Body of pancreas (tissue), 4 donors: ENCODE measurements around the gene RFC3. TPM values are rescaled to one million over a fixed set of nuclear protein-coding genes. Genes with fewer than 3 reads are reported as not detected.

Experiments used
- ATAC-seq: fragments of 150-250 bp; one replicate; pipeline ENCODE4 v1.9.1; 2016
- DNase-seq, 4 donors: peaks; one replicate each; pipeline ENCODE4 v3.0.0-alpha.2; 2019
- H3K27ac ChIP-seq, 4 donors: fragments of 200-600 bp; sonication (generic); 1 replicate in 3 of 4; 2 replicates in 1 of 4; pipeline versions ENCODE4 v1.5.1 to v1.6.1; 2016 to 2019; ENCODE audit warnings: mild to moderate bottlenecking in 1 of 4, mixed read lengths in 1 of 4, moderate library complexity in 1 of 4
- H3K27me3 ChIP-seq, 2 donors: fragments of 200-600 bp; sonication (generic); one replicate each; pipeline ENCODE4 v1.6.0; 2016; ENCODE audit warnings: mild to moderate bottlenecking in 1 of 2
- H3K36me3 ChIP-seq, 2 donors: fragments of 200-600 bp; sonication (generic); replicated peaks in 1 of 2; 2 replicates each; pipeline ENCODE4 v1.5.1; 2016; ENCODE audit warnings: low read depth in 2 of 2; ENCODE audit not compliant: insufficient read depth in 1 of 2
- H3K4me1 ChIP-seq: fragments of 200-600 bp; sonication (generic); one replicate; pipeline ENCODE4 v1.6.0; 2016
- H3K4me3 ChIP-seq, 2 donors: fragments of 200-600 bp; sonication (generic); 1 replicate in 1 of 2; 2 replicates in 1 of 2; pipeline ENCODE4 v1.5.1; 2016 to 2019
- H3K9me3 ChIP-seq, 3 donors: fragments of 200-600 bp; sonication (generic); 1 replicate in 2 of 3; 2 replicates in 1 of 3; pipeline ENCODE4 v1.5.1; 2016
- POLR2A ChIP-seq, 3 donors: fragments of 450-650 bp; IDR thresholded peaks; one replicate each; pipeline ENCODE4 v1.6.1; 2016; ENCODE audit warnings: antibody characterized with exemption in 3 of 3, mild to moderate bottlenecking in 2 of 3
- WGBS, 2 donors: methylation state at CpG; one replicate each; pipeline ENCODE4 v1.1.5; 2017; 5-methylcytosine and 5-hydroxymethylcytosine counted together
- intact Hi-C: fragments of 100-400 bp; cut with DNase I; formaldehyde crosslinking; loops from one replicate; pipeline ENCODE4 v1.15.1; 2023
- total RNA-seq, 2 donors: library from RNA; depleted of rRNA; stranded (reverse); fragments of >200 nt; gene quantifications; one replicate each; pipeline ENCODE4 v1.1.0, GENCODE V29; 2016
- TF ChIP-seq, protein P1 (sequence below), 7 experiments: fragments of 450-650 bp in 4 of 7; fragments of 200-600 bp in 3 of 7; sonication (generic) in 3 of 7; IDR thresholded peaks; one replicate each; pipeline ENCODE4 v1.5.1; 2016 to 2019; ENCODE audit warnings: antibody characterized with exemption in 7 of 7

The RFC3 gene
- total RNA-seq, 2 donors from 2014 or later, result 8.0 to 10.9 TPM

DNA sequence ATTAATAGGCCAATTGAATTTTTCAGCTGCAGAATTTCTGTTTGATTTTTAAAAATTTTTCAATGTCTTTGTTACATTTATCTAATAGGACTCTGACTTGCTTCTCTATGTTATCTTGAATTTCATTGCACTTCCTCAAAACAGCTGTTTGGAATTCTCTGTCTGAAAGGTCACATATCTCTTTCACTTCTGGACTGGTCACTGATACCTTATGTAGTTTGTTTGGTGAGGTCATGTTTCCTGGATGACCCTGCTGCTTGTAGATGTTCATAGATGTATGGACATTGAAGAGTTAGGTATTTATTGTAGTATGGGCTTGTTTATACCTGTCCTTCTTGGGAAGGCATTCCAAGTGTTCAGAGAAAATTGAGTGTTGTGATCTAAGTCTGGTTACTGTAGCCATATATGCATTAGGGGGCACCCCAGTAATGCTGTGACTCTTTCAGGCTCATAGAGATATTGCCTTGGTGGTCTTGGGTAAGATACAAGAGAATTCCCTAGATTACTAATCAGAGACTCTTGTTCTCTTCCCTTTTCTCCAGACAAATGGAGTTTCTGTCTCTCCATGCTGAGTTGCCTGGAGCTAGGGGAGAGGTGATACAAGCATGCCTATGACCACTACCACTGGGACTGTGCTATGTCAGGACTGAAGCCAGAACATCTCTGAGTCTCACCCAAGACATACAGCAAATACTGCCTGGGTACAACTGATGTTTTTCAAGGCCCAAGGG is 27.8 kb downstream of the RFC3 start:
- intact Hi-C loops, result no loop called here
- DNase-seq, result no peak
- Histone ChIP-seq H3K27ac (no peak overlapping the region), H3K36me3 (no peaks in the 10 kb centered on the region), H3K27me3 (no peaks in the 10 kb centered on the region), H3K4me3 (no peak overlapping the region), H3K9me3 (no peaks in the 10 kb centered on the region), H3K4me1 (no peaks in the 10 kb centered on the region)
- ATAC-seq, result no peak
- TF ChIP-seq POLR2A (IDR thresholded peaks at IDR 0.05), result no peak
- TF ChIP-seq, protein P1, sequence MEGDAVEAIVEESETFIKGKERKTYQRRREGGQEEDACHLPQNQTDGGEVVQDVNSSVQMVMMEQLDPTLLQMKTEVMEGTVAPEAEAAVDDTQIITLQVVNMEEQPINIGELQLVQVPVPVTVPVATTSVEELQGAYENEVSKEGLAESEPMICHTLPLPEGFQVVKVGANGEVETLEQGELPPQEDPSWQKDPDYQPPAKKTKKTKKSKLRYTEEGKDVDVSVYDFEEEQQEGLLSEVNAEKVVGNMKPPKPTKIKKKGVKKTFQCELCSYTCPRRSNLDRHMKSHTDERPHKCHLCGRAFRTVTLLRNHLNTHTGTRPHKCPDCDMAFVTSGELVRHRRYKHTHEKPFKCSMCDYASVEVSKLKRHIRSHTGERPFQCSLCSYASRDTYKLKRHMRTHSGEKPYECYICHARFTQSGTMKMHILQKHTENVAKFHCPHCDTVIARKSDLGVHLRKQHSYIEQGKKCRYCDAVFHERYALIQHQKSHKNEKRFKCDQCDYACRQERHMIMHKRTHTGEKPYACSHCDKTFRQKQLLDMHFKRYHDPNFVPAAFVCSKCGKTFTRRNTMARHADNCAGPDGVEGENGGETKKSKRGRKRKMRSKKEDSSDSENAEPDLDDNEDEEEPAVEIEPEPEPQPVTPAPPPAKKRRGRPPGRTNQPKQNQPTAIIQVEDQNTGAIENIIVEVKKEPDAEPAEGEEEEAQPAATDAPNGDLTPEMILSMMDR (IDR thresholded peaks at IDR 0.05), result no peak

DNA sequence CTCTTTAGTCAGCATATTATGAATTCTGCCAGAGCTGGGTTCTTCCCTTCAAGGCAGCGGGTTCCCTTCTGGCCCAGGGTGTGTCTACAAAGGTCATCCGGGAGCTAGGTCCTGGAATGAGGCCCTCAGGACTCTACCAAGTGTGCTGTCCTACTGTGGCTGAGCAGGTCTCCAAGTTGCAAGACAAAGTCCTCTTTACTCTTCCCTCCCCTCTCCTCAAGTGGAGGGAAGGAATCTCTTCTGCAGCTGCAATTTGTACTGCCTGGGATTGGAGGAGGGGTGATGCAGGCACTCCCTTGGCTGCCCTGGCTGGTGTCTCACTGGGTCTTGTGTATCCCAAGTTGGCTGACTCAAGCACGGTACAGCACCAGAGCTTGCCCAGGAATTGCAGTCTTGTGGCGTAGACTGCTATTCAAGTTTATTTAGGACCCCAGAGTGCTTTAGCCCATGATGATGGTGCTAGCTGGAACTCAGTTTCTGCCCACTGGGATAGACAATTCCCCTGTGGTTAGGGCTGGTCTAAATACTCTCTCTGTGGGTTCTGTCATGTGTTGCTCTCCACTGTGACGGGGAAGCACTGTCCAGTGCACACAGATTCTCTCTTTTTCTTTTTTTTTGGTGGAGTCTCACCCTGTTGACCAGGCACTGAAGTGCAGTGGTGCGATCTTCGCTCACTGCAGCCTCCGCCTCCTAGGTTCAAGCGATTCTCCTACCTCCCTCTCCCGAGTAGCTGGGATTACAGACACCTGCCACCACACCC is 28.5 kb downstream of the RFC3 start:
- H3K4me1 ChIP-seq, result no peaks in the 10 kb centered on the region
- TF ChIP-seq, protein P1 (IDR thresholded peaks at IDR 0.05), result no peak
- TF ChIP-seq POLR2A (IDR thresholded peaks at IDR 0.05), result no peak
- intact Hi-C loops, result no loop called here
- no peaks in the 10 kb centered on the region for H3K36me3 ChIP-seq
- no peaks in the 10 kb centered on the region for H3K27me3 ChIP-seq
- ATAC-seq (no peak), DNase-seq (no peak)
- WGBS, 2 donors, result 94% methylated on average over 8 to 10 of the region's 10 CpGs
- no peak overlapping the region for H3K27ac ChIP-seq
- no peak overlapping the region for H3K4me3 ChIP-seq
- H3K9me3 ChIP-seq, result no peaks in the 10 kb centered on the region

DNA sequence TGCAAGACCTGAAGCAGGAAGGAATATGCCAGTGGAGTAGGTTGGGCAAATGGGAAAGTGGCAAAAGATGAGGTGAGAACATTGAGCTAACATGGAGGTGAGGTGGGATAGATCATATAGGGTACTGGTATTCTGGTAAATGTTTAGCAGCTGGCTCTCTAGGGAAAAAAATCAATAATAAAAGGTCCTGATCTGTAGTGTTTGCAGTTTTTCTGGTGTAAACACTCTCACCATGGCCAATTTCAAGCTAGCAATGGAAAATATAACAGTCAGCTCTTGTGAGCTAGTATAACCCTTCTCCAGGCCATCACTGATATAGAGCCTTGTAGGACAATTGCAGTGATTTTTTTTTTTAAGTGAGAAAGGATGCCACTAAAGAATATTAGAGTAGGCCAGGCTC is 31.3 kb downstream of the RFC3 start:
- no peak for DNase-seq
- H3K4me3 ChIP-seq, result no peak overlapping the region
- no peaks in the 10 kb centered on the region for H3K27me3 ChIP-seq
- TF ChIP-seq, protein P1 (IDR thresholded peaks at IDR 0.05), result no peak
- no peak for TF ChIP-seq POLR2A (IDR thresholded peaks at IDR 0.05)
- H3K9me3 ChIP-seq, result no peaks in the 10 kb centered on the region
- no peaks in the 10 kb centered on the region for H3K4me1 ChIP-seq
- no peak for ATAC-seq
- H3K36me3 ChIP-seq, result no peaks in the 10 kb centered on the region
- no peak overlapping the region for H3K27ac ChIP-seq
- intact Hi-C loops, result no loop called here

DNA sequence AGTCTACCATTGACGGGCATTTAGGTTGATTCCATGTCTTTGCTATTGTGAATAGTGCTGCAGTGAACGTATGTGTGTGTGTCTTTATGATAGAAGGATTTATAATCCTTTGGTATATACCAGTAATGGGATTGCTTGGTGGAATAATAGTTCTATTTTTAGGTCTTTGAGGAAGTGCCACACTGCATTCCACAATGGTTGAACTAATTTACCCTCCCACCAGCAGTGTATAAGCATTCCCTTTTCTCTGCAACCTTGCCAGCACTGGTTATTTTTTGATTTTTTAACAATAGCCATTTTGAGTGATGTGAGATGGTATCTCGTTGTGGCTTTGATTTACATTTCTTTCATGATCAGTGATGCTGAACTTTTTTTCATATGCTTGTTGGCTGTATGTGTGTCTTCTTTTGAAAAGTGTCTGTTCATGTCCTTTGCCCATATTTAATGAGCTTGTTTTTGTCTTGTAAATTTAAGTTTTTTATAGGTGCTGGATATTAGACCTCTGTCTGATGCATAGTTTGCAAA is 37.5 kb downstream of the RFC3 start:
- no peak for DNase-seq
- no peak for TF ChIP-seq POLR2A (IDR thresholded peaks at IDR 0.05)
- TF ChIP-seq, protein P1 (IDR thresholded peaks at IDR 0.05), result no peak
- Histone ChIP-seq H3K27ac (no peak overlapping the region), H3K27me3 (no peaks in the 10 kb centered on the region), H3K4me3 (no peak overlapping the region), H3K4me1 (peaks cover 8% of the 10 kb centered on the region), H3K36me3 (no peaks in the 10 kb centered on the region), H3K9me3 (no peaks in the 10 kb centered on the region)
- 91 to 93% methylated on average over 3 of the region's 3 CpGs for WGBS, 2 donors
- no peak for ATAC-seq
- intact Hi-C loops, result no loop called here
